ENCODE data around the gene WWP2.
"Not testable (repeated sequence)": the region's sequence is repeated elsewhere in the genome, so short reads cannot be mapped to it uniquely, and the experiment has no call there.

Gene WWP2

DNA sequence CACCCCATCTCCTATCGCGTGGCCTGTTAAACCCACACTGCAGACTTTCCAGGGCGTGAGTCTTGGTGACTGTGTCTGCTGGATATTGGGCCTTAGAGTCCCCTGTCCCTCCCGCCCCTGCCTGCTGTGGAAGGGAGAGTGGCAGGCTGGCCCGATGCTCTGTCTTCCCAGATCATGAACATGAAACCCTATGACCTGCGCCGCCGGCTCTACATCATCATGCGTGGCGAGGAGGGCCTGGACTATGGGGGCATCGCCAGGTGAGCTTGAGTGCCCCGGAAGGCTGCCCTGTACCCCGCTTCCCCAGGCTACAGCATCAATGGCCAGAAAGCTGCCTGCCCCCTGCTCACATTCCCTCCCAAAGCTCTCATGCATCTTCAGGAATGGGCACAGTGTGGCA is 169.5 kb downstream of the WWP2 start:
- DNase-seq, result no peak

GRCh38 chr16:69932228-69932627 is 170.1 kb downstream of the WWP2 start:
- no peak for DNase-seq

DNA sequence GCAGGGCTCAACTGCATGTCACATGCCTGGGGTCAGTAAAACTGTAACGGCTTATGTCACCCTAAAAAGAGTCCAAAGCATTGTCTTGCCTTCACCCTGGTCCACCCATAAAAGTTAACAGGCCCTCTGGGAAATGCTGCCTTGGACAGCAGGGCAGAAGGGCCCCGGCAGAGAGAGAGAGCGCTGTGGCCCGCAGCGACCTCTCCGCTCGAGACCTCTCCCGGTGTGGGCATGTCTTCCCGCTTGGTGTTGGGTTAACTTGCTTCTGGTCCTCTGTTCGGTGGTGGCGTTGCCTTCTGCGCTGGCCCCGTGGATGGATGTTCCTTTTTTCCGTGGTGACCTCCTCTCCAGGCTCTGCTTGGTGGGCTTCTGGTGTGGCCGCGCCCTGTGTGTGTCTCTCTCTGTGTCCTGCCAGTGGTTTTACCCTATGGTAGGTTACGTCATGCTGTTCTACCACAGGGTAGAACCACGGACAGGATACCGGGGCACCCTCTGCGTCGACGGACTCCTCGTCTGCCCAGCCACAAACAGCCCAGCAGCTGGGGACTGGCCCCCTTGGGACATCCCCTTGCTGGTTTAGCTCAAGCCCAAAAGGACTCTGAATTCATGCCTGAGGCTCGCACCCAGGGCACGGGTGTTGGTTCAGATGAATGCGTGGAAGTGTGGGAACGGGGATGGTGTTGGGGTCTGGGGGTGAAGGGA is 170.7 kb downstream of the WWP2 start:
- no peak for DNase-seq

DNA sequence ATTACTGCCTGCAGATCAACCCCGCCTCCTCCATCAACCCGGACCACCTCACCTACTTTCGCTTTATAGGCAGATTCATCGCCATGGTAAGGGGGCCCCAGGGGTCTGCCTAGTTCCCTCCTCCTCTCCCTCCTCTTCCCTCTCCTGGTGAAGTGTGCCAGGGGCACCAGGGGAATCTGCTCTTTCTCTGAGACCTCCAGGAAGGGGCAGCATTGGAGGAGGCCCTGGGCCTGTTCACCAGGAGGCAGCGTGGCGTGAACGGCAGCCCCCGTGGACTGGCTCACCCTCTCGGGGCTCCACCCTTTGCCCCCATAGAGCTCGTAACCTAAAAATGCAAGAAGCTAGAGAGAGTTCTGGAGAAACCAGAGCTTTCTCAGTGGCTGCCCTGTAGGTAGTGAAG is 171.9 kb downstream of the WWP2 start:
- DNase-seq, result no peak

GRCh38 chr16:69934751-69935150 is 172.6 kb downstream of the WWP2 start:
- DNase-seq, result no peak

- no peak for DNase-seq
Observed at GRCh38 chr16:69935278-69935711, 173.2 kb downstream of the WWP2 start.

DNA sequence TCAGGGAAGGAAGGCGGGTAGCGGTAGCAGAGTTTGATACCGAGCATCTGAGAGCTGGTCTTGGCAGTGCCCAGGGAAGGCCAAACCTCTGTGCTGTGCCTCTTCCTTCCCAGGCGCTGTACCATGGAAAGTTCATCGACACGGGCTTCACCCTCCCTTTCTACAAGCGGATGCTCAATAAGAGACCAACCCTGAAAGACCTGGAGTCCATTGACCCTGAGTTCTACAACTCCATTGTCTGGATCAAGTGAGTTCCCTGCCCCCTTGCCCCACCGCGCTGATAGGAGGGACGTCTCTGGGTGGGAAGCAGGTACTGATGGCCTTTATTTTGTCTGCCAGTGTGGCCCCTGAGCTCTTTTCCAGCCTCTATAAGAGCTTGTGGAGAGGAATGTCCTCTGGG is 173.6 kb downstream of the WWP2 start:
- no peak for DNase-seq

GRCh38 chr16:69936252-69936651 is 174.1 kb downstream of the WWP2 start:
- DNase-seq, result no peak

DNA sequence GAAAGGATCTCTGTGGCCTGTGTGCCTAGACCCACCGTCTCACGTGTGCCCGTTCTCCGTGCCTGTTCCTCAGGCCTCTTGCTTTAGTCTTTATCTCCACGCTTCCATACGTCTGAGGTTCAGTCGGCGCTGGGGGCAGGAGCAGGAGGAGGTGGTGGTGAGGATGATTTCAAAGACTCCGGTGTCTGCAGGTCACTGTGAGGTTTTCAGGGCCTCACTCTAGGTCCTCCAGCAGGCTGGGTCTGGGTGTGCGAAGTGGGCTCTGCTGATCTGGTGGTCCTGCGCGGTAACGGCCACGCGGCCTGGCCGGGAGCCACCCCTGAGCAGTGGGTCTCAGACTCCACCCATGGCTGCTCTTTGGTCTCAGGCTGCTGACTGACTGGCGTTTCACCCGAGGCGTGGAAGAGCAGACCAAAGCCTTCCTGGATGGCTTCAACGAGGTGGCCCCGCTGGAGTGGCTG is 174.6 kb downstream of the WWP2 start:
- DNase-seq, result no peak

DNA sequence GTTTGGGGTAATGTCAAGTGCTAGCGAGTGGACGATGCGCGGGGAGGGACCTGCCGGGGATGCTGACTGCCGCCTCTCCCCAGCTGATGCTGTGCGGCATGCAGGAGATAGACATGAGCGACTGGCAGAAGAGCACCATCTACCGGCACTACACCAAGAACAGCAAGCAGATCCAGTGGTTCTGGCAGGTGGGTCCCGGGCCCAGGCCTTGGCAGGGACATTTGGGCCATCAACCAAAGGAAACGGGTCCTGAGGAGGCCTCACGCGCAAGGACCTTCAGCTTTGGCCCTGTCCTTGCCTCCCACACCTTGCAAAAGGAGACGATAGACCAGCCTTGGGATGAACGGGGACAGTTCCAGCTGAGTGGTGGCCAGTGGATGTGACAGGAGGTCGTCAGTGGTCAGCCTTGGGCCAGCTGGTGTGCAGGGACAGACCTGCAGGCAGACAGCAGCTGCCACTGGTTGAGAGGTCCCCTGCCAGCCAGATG is 175.4 kb downstream of the WWP2 start:
- no peak for DNase-seq

- DNase-seq, result no peak
Observed at GRCh38 chr16:69938981-69939820, 177.1 kb downstream of the WWP2 start.

DNA sequence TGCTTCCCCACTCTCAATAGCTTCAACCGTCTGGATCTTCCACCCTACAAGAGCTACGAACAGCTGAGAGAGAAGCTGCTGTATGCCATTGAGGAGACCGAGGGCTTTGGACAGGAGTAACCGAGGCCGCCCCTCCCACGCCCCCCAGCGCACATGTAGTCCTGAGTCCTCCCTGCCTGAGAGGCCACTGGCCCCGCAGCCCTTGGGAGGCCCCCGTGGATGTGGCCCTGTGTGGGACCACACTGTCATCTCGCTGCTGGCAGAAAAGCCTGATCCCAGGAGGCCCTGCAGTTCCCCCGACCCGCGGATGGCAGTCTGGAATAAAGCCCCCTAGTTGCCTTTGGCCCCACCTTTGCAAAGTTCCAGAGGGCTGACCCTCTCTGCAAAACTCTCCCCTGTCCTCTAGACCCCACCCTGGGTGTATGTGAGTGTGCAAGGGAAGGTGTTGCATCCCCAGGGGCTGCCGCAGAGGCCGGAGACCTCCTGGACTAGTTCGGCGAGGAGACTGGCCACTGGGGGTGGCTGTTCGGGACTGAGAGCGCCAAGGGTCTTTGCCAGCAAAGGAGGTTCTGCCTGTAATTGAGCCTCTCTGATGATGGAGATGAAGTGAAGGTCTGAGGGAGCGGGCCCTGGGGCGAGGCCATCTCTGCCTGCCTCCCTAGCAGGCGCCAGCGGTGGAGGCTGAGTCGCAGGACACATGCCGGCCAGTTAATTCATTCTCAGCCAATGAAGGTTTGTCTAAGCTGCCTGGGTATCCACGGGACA is 177.9 kb downstream of the WWP2 start:
- no peak for DNase-seq

DNA sequence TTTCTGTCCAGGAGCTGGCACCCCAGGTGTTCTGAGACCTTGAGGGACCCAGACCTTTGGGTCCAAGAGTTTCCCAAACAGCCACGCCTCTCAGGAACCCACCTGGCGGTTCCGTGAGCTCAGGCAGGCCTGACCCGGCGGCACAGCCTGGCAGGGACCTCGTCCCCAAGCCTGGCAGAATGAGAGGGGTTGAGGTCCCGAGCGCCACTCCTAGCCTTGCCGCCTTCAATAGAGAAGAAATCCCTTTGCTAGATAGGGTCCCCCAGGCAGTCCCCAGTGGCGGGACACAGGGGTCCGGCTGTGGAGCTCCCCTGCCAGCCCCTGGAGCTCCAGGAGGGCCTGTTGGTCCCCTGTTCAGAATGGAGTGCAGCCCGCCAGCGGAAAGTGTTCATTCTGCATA is 178.5 kb downstream of the WWP2 start:
- no peak for DNase-seq

DNA sequence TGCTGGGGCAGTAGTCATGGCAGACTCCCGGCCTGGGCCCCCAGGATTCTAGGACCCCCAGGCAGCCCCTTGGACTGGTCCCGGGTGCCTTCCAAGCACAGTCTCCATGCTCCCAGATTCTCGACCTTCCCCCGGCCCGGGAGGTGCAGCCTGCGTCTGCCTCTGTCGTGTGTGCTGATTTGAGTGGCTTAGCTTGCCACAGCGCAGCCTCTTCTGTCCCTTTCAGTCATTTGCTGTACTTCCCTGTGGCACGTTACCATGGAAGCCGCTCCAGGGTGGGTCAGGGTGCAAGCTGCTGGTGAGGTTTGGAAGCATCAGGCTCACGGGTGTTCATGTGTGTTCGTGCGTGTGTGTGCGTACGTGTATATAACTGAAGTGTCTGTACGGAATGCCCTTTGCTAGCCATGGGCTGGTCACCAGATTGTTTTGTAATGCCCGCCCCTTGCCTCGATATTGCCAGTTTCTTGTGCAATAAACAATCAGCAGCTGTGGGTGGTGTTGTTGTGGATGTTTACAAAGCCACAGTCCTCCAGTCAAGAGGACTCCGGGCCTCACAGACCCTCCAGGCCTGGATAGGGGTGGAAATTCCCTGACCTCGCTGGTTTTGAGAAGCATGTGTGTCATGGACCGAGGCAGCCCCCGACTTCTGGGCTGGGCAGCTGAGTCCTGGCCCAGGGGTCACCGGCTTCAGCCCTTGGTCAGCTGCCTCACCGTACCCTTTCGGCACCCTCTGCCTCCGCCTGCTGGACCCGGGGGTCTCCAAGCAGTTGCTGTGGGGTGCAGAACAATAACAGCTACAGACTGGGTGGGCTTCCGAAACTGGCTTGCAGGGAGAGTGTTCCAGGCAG is 179.3 kb downstream of the WWP2 start:
- DNase-seq, result no peak

- DNase-seq, result no peak
Observed at GRCh38 chr16:69942099-69942491, 180.0 kb downstream of the WWP2 start.

DNA sequence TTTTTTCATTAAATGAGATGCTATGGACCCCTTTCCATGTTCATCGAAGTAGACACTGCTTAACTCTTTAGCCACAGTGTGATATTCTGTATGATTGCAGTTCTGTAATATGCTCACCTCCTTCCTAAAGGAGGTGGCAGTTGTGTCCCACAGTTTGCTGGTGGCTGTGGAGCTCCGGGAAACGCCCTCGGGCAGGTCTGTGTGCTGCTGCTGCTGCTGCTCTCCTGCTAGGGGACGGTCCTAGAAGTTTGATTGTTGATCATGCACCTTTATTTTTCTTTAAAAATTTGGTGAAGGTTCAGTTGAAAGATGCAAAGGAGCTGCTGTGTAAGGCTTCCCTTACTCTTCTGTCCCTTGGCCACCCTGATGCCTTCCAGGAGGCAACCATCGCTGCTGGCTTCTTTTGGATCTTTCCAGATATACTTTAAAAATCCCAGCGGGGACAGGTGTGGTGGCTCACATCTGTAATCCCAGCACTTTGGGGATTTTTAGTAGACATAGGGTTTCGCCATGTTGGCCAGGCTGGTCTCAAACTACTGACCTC is 180.6 kb downstream of the WWP2 start:
- no peak for DNase-seq

GRCh38 chr16:69943241-69944036 is 181.3 kb downstream of the WWP2 start:
- DNase-seq, result not testable (repeated sequence)

DNA sequence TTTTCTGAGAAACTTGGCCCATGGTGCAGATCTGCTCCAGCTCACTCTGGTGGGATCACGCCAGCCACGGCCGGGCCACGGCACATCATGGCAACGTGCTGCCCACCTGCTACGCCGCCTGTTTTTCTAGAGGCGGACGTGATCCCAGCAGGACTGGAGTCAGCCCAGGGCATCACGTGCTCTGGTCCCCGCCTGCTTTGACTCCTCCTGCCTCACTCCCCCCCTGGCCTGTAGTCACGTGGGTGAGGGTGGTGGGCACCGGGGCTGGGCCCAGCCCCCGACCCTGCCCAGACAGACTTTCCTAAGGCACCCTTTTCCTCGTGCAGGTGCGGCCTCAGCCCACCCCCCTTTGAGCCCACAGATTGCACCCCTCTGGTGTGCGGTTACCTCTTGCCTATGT is 188.3 kb downstream of the WWP2 start:
- not testable (repeated sequence) for DNase-seq

GRCh38 chr16:69951017-69951671 is 189.0 kb downstream of the WWP2 start, which contains the start of gene CLEC18A:
Gene CLEC18A, plus strand, starts transcription at chr16:69951334. Its CDS starts 33 bp downstream, at chr16:69951367.
- not testable (repeated sequence) for DNase-seq

GRCh38 chr16:69951672-69952031 is 189.5 kb downstream of the WWP2 start:
- DNase-seq, result not testable (repeated sequence)
